RWPE2 (cell line): ENCODE results near the gene BIN1.

Source experiments
- ATAC-seq: fragments of 200-7000 bp; cut with Tn5 transposase; 3 replicates; pipeline ENCODE4 v1.9.1; 2021; ENCODE audit warnings: low read depth
- DNase-seq: peaks from one replicate; pipeline ENCODE4 v3.0.0-alpha.2; 2020; ENCODE audit warnings: low spot score
- H3K27ac ChIP-seq: fragments of 450-650 bp; 2 replicates; pipeline ENCODE4 v1.5.1; 2017; ENCODE audit warnings: mild to moderate bottlenecking; ENCODE audit not compliant: poor library complexity, severe bottlenecking
- H3K27me3 ChIP-seq: fragments of 250-450 bp; sonication (Bioruptor Pico); 2 replicates; pipeline ENCODE4 v1.5.1; 2021; ENCODE audit warnings: mild to moderate bottlenecking, moderate library complexity; ENCODE audit not compliant: insufficient read depth, poor library complexity, severe bottlenecking
- H3K36me3 ChIP-seq: fragments of 250-450 bp; sonication (Bioruptor Pico); 2 replicates; pipeline ENCODE4 v1.5.1; 2020; ENCODE audit warnings: low read depth, mild to moderate bottlenecking, moderate library complexity
- H3K4me1 ChIP-seq: fragments of 250-450 bp; sonication (Bioruptor Pico); 2 replicates; pipeline ENCODE4 v1.5.1; 2021; ENCODE audit warnings: mild to moderate bottlenecking, moderate library complexity; ENCODE audit not compliant: insufficient read depth, poor library complexity, severe bottlenecking
- H3K4me3 ChIP-seq: fragments of 250-450 bp; sonication (Bioruptor Pico); 2 replicates; pipeline ENCODE4 v1.5.1; 2021; ENCODE audit warnings: mild to moderate bottlenecking, moderate library complexity; ENCODE audit not compliant: severe bottlenecking
- H3K9me3 ChIP-seq: fragments of 250-450 bp; sonication (Bioruptor Pico); 2 replicates; pipeline ENCODE4 v1.5.1; 2021; ENCODE audit warnings: mild to moderate bottlenecking, moderate library complexity; ENCODE audit not compliant: severe bottlenecking
- TF ChIP-seq, protein P1 (sequence below): fragments of 450-650 bp; IDR thresholded peaks from one replicate; pipeline ENCODE4 v1.5.1; 2017; ENCODE audit warnings: mild to moderate bottlenecking, moderate library complexity; ENCODE audit not compliant: poor library complexity, severe bottlenecking

Gene BIN1

DNA sequence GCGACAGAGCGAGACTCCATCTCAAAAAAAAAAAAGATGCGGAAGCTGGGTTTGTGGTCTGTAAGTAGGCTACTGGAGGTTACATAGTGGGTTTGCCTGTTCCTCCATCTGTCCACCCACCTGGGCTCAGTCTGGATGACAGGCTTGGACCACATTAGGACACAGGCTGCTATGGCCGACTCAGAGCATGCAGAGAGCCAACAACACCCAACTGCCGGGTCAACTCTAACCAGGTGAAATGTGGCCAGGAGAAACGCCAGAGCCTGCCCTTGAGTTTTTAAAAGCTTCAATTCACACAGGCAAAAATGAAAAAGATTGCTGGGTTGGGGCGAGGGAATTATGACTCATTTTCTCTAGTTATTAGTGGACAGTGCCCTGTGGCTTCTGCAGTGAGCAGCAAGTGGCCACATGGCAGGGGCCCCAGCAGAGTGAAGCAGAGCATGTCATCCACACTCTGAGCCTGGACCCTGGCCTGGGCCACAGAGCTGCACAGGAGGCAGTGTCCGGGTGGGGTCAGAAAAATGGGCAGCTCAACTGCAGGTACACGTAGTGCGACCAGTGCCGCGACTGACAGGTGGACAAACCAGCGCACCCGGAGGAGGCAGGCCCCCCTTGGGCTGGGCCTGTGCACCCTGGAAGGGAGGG lies 67.4 kb downstream of the BIN1 start:
- no peaks in the 10 kb centered on the region for H3K27me3 ChIP-seq
- no peaks in the 10 kb centered on the region for H3K36me3 ChIP-seq
- H3K9me3 ChIP-seq = no peaks in the 10 kb centered on the region
- TF ChIP-seq, protein P1, sequence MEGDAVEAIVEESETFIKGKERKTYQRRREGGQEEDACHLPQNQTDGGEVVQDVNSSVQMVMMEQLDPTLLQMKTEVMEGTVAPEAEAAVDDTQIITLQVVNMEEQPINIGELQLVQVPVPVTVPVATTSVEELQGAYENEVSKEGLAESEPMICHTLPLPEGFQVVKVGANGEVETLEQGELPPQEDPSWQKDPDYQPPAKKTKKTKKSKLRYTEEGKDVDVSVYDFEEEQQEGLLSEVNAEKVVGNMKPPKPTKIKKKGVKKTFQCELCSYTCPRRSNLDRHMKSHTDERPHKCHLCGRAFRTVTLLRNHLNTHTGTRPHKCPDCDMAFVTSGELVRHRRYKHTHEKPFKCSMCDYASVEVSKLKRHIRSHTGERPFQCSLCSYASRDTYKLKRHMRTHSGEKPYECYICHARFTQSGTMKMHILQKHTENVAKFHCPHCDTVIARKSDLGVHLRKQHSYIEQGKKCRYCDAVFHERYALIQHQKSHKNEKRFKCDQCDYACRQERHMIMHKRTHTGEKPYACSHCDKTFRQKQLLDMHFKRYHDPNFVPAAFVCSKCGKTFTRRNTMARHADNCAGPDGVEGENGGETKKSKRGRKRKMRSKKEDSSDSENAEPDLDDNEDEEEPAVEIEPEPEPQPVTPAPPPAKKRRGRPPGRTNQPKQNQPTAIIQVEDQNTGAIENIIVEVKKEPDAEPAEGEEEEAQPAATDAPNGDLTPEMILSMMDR = no peak
- H3K4me1 ChIP-seq = no peaks in the 10 kb centered on the region
- no peak overlapping the region for H3K27ac ChIP-seq
- ATAC-seq (no peak), DNase-seq (no peak)
- H3K4me3 ChIP-seq = no peak overlapping the region

DNA sequence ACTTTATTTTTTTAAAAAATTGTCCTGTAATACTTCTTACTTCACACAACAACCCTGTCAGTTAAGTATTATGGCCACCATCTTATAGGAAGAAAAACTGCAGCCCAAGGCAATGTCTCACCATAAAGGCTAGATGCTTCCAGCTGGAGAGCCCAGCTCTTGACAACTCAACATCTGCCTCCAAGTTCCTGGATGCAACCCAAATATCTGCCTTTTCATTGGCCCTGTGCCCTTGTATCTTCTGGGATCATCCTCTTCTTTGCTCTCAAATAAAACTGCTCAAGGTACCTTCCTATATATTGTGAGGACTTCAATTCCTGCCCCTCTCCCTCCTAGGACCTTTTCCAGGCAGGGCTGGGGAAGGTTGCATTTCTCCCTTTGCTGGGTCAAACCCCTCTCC lies 69.5 kb downstream of the BIN1 start:
- DNase-seq = no peak

DNA sequence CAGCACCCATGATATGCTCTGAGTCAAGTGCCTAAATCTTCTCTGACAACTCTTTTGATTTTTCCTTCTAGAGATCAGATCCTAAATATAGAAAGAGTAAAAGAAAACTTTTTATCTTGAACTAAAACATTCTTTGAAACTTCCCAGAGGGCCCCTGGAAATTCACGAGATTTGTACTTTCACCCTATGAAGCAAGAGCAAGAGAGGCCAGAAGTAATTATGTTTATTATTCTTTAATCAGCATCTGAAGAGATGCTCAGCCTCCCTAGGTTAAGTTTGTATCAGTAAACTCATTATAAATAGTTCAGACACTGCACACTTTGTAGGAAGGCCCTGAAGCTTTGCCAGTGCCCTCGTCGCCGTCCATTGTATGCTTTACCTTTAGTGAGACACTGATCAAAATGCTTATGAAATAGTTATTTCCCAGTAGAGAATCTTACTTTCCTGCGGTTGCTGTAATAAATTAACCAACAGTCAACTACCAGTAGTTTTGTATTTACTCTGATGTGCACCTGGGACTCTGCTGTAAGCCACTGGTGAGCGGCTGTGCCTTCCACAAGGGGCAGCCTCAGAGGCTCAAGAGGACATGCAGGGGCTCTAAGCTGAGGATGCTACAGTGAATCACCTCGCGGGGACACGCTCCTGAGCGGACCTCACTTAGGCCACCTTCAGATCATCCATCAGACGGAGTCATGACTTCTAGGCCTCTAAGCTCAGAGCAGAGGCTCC lies 71.9 kb downstream of the BIN1 start:
- ATAC-seq (no peak), DNase-seq (no peak)
- Histone ChIP-seq H3K4me3 (no peak overlapping the region), H3K36me3 (no peaks in the 10 kb centered on the region), H3K27me3 (no peaks in the 10 kb centered on the region), H3K9me3 (no peaks in the 10 kb centered on the region), H3K27ac (no peak overlapping the region), H3K4me1 (no peaks in the 10 kb centered on the region)
- TF ChIP-seq, protein P1 = no peak

More for the DNA sequence above, 69.5 kb downstream of the BIN1 start:
- TF ChIP-seq, protein P1 = no peak
- H3K36me3 ChIP-seq = no peaks in the 10 kb centered on the region
- H3K27ac ChIP-seq = no peak overlapping the region
- no peaks in the 10 kb centered on the region for H3K4me1 ChIP-seq
- no peaks in the 10 kb centered on the region for H3K27me3 ChIP-seq
- no peak for ATAC-seq
- H3K4me3 ChIP-seq = no peak overlapping the region
- no peaks in the 10 kb centered on the region for H3K9me3 ChIP-seq

DNA sequence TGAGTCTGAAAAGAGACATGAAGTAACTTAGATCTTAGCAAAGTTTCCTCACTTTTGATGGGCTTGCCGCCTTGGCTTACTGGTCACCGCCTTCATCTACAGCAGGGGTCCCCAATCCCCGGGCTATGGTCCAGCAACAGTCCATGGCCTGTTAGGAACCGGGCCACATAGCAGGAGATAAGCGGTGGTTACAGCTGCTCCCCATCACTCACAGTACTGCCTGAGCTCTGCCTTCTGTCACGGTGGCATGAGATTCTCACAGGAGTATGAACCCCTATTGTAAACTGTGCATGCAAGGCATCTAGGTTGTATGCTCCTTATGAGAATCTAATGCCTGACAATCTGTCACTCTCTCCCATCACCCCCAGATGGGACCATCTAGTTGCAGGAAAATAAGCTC lies 72.9 kb downstream of the BIN1 start:
- Histone ChIP-seq H3K4me3 (no peak overlapping the region), H3K27ac (no peak overlapping the region), H3K36me3 (no peaks in the 10 kb centered on the region), H3K4me1 (no peaks in the 10 kb centered on the region), H3K9me3 (no peaks in the 10 kb centered on the region), H3K27me3 (no peaks in the 10 kb centered on the region)
- no peak for DNase-seq
- no peak for ATAC-seq
- TF ChIP-seq, protein P1 = no peak

DNA sequence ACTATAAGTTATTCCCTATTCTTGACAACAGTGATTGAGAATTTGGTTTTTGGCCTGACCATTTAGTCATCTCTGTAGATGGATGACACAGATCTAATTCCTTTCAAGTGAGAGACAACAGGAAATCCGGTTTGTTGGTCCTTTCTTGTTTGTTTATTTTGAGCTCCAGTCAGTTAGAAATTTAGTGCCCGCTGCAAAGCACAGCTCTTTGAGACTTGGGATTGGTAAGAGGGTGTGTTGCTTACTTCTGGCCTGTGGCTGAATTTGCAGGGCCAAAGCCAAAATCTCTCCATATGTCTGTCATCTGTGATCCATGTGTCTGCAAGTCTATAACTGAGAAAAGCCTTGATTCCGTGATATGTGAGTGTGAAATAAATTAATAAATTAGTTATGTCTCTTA lies 74.3 kb downstream of the BIN1 start:
- Histone ChIP-seq H3K4me1 (no peaks in the 10 kb centered on the region), H3K27ac (no peak overlapping the region), H3K4me3 (no peak overlapping the region), H3K27me3 (no peaks in the 10 kb centered on the region), H3K36me3 (no peaks in the 10 kb centered on the region), H3K9me3 (no peaks in the 10 kb centered on the region)
- TF ChIP-seq, protein P1 = no peak
- ATAC-seq = no peak
- DNase-seq = no peak
